ENCODE results near the gene MEI4.
"Not testable (repeated sequence)": the region's sequence is repeated elsewhere in the genome, so short reads cannot be mapped to it uniquely, and the experiment has no call there.

MEI4 gene

GRCh38 chr6:77683515-77683914 lies 30.7 kb downstream of the MEI4 start:
- DNase-seq (ENCODE audit: low read depth): no peak

GRCh38 chr6:77686931-77687330 lies 34.1 kb downstream of the MEI4 start:
- no peak for DNase-seq (ENCODE audit: low read depth)

DNA sequence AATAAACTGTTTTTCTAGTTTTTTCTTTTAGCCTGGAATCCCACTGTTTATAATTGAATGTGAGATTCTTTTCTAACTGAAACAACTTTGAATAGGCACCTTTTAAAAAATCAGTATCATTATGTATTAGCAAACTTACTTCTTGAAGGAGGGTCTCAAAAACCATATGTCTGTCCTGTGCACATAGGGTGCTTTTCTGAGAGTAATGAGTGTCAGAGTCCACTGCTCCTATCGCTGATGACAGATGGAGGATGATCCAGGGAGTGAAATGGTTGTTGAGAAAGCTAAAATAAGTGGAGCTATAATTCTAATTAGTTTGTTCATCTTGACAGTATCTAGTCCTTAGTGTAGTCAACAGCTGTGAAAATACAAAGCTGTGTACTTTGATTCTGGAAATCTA lies 35.8 kb downstream of the MEI4 start:
- no peak for DNase-seq (ENCODE audit: low read depth)

DNA sequence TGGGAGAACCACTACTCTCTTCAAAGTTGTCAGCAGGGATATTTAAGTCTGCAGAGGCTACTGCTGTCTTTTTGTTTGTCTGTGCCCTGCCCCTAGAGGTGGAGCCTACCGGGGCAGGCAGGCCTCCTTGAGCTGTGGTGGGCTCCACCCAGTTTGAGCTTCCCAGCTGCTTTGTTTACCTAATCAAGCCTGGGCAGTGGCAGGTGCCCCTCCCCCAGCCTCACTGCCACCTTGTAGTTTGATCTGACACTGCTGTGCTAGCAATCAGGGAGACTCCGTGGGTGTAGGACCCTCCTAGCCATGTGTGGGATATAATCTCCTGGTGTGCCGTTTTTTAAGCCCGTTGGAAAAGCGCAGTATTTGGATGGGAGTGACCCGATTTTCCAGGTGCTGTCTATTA lies 47.3 kb downstream of the MEI4 start:
- DNase-seq (ENCODE audit: low read depth): not testable (repeated sequence)

DNA sequence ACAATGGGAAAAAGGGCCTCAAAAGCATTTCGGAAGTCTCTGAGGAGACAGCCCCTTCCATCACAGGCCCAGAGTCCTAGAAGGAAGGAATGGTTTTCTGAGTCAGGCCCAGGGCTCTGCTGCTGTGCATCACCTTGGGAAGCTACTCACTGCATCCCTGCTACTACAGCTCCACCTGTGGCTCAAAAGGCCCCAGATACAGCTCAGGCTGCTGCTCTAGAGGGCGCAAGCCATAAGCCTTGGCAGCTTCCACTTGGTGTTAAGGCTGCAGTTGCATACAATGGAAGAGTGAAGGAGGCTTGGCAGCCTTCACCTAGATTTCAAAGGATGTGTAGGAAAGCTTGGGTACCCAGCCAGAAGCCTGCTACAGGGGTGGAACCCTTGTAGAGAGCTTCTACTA lies 54.8 kb downstream of the MEI4 start:
- DNase-seq (ENCODE audit: low read depth): no peak

DNA sequence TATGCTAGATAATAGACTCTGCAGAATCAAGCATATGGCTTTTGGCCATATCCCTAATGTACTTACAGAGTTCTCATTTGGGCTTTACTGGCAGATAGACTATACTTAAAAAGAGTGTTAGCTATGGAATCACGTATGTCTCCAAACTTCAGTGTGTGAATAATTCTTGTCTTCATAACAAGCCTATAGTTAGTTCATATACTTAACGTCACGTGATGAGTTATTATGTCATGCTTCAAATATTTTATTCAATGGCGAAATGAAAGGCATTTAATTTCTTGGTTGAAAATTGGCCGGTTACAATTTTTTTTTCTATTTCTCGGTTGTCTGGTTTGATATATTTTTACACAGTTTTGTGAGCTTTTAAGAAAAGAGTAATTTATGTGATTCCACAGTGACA lies 62.7 kb downstream of the MEI4 start:
- no peak for DNase-seq (ENCODE audit: low read depth)

- no peak for DNase-seq (ENCODE audit: low read depth)
Measured at GRCh38 chr6:77716311-77716710, 63.5 kb downstream of the MEI4 start.

DNA sequence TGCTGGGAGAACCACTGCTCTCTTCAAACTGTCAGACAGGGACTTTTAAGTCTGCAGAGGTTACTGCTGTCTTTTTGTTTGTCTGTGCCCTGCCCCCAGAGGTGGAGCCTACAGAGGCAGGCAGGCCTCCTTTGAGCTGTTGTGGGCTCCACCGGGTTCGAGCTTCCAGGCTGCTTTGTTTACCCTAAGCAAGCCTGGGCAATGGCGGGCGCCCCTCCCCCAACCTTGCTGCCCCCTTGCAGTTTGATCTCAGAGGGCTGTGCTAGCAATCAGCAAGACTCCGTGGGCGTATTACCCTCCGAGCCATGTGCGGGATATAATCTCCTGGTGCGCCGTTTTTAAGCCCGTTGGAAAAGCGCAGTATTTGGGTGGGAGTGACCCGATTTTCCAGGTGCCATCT lies 83.2 kb downstream of the MEI4 start:
- not testable (repeated sequence) for DNase-seq (ENCODE audit: low read depth)

GRCh38 chr6:77740380-77740779 lies 87.5 kb downstream of the MEI4 start:
- no peak for DNase-seq (ENCODE audit: low read depth)

GRCh38 chr6:77752156-77752555 lies 99.3 kb downstream of the MEI4 start:
- DNase-seq (ENCODE audit: low read depth): not testable (repeated sequence)

DNA sequence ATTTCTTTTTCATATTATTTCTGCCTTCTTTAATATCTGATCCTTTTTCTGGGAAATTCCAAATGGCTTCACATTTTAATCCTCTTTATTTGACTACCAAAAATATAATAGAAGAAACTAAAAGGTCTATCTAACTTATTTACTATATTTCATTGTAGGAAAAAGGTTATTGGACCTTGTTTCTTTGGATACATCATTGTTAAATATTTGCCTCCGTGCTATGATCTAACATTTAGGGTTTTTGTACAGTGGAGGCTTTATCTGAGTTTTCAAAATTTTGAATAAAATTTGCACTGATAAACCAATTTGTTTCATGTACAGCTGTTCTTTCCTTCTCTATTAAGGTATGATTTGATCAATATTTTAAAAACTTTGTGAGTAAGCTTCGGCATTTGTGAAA lies 109.5 kb downstream of the MEI4 start:
- DNase-seq (ENCODE audit: low read depth): no peak

DNA sequence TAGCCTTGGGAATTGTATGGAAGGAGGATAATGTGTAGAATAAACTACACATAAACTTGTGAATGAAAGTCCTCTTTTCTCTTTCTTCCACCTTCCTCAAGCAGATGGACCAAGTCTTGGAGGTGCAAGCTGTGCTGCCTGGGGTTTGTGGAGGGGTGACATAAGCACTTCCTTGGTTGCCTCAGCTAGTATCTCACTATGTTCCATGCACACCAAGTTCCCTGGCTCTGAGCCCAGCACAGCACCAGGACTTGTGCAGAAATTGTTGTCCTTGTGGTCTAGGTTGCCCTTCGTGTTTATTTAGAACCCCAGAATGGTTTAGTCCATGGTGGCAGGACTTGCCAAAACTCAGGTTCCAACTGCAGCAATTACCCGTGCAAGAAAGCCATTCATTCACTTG lies 110.3 kb downstream of the MEI4 start:
- no peak for DNase-seq (ENCODE audit: low read depth)

DNA sequence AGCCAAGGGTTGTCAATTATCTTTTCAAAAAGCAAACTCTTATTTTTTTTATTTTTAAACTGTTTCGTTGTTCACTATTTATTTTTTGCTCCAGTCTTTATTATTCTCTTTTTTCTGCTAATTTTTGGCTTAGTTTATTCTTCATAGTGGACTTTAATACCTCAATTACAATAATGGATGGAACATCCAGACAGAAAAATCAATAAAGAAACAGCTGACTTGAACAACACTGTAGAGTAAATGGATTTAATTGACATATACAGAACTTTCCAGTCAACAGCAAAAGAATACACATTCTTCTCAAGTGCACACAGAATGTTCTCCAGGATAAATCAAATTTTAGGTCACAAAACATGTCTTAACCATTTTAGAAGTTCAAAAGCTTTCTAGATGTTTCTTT lies 111.5 kb downstream of the MEI4 start:
- no peak for DNase-seq (ENCODE audit: low read depth)

DNA sequence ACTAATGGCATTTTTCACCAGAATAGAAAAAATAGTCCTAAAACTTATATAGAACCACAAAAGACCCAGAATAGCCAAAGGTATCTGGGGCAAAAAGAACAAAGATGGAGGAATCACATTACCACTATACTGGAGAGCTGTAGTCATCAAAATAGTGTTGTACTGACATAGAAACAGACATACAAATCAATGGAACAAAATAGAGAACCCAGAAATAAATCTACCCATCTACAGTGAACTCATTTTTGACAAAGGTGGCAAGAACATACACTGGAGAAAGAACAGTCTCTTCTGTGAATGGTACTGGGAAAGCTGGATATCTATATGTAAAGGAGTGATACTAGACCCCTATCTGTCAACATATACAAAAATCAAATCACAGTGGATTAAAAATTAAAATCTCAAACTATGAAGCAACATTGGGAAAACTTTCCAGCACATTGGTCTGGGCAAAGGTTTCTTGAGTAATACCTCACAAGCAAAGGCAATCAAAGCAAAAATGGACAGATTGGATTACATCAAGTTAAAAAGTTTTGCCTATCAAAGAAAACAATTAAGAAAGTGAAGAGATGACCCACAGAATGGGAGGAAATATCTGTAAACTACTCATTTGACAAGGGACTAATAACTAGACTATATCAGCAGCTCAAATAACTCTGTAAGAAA lies 120.5 kb downstream of the MEI4 start:
- no peak for DNase-seq (ENCODE audit: low read depth)

DNA sequence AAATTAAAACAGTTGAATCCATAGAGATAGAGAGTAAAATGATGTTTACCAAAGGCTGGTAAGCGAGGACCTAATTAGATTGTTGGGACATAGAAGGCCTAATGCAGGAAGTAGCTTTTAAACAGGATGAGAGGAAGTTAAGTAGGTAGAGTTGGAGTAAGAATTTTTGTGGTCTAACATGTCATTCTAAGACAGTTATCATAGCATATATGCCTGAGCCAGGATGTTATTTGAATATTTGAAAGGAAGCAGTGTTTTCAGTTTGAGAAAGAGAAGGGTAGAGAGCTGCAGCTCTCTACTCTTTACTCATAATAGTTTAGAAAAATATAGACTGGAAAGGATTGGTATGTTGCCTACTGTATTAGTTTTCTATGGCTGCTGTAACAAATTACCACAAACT lies 121.6 kb downstream of the MEI4 start:
- DNase-seq (ENCODE audit: low read depth): no peak

DNA sequence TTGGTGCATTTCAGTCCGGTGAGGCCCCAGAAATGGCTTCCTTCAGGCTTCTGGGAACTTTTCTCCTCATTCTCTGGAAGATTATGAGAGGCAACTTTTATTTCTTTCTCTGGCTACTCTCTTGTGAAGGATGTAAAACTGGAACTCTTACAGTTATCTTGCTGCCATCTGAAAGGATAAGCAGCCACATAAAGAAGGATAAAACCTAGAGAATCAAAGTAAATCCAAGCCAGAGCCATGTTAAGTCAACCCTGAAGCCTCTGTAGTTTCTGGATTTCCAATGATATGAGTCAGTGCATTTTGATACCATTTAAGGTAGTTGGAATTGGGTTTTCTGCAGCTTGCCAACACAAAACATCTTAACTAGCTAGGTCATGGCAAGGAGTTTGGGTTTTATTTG lies 123.6 kb downstream of the MEI4 start:
- no peak for DNase-seq (ENCODE audit: low read depth)

- no peak for DNase-seq (ENCODE audit: low read depth)
Measured at GRCh38 chr6:77778527-77778926, 125.7 kb downstream of the MEI4 start.

DNA sequence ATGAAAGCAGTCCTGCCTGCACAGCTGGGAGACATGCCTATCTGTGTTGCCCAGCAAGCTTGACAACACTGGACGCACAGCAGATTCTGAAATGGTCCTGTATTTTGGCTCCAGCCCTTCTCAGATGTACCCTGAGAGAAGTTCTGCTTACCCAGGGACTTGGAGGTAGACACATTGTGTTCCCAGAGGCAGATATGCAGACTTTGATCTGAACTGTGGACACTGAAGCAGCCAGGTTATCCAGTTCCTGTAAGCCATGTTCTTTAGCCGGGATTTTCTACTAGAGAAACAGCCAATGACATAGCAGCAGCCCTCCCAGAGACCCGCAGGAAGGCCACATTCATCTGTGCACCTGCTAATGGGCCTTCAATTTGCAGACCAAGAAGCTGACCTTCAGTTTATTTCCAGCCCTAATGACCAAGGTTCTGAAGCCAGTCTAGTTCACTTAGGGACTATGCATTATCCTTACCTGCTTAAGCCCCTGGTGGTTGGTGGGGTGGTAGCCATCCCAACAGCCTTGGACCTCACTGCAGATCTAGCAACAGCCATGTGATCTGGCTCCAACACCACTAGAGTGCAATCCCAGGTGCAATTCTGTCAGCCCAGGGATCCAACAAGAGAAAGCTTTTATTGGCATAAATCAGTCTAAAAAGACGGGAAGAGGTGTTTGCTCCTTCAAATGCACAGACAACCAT lies 134.2 kb downstream of the MEI4 start:
- DNase-seq (ENCODE audit: low read depth): no peak

DNA sequence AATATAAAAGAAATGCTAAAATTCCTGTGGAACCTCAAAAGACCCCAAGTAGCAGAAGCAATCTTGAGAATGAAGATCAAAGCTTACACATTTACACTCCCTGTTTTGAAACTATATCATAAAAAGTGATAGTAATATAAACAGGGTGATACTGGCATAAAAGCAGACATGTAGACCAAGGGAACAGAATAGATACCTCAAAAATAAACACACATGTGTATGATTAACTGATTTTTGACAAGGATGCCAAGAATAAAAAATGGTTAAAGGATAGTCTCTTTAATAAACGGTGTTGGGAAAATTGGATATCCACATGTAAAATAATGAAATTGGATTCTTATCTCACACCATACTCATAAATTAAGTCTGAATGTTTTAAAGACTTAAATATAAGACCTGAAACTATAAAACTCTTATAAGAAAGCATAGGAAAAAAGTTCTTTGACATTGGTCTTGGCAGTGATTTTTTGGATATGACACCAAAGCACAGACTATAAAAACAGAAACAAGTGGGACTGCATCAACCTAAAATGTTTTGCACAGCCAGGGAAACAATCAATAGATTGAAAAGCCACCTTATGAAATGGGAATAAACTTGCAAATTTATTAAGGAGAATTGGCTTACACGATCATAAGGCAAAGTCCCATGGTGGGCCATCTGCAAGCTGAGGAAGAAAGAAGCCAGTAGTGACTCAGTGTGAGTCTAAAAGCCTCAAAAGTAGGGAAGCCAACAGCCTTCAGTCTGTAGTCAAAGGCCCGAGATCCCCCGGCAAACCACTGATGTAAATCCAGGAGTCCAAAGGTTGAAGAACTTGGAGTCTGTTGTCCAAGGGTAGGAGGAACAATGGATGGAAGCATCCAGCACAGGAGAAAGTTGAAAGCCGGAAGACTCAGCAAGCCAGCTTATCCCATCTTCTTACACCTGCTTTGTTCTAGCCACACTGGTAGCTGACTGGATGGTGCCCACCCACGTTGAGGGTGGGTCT lies 144.3 kb downstream of the MEI4 start:
- no peak for DNase-seq (ENCODE audit: low read depth)

GRCh38 chr6:77812304-77812703 lies 159.5 kb downstream of the MEI4 start:
- no peak for DNase-seq (ENCODE audit: low read depth)

DNA sequence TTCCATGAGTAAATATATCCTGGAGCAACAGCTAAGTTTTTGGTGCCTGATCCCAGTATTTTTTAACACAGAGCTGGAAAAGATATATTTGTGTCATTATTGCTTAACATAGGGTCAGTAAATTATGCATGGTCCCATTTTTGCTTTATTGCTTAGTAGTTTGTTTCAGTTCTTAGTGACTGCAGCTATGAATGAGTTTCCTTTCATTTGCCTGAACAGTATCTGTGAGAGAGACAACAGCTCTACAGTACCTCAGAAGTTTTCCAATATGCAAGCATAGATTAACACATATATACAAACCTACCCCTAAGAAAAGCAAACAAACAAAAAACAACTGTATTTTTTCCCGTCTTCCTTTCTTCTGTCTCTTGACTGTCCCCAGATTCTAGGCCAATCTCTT lies 160.3 kb downstream of the MEI4 start:
- no peak for DNase-seq (ENCODE audit: low read depth)

GRCh38 chr6:77814119-77814518 lies 161.3 kb downstream of the MEI4 start:
- no peak for DNase-seq (ENCODE audit: low read depth)

DNA sequence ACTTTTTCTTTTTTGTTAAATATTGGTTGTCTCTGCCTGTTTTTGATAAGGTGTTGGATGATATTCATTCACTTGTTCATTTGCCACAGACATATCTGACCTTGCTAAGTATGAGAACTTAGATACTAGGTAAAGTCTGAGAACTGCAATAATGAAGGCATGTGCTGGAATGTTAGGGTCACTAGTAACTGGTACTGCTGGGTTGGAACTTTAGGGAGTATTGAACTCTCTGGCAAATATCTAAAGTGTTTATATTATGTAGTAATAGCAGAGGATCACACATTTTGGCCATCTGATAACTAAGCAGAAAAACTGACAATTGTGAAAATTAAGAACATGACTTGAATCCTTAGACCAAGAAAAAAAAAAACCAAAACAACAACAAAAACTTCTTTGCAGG lies 162.7 kb downstream of the MEI4 start:
- DNase-seq (ENCODE audit: low read depth): no peak
